Sigmoid colon (tissue), 7 donors: ENCODE measurements around the gene ABCC4. TPM values are rescaled to one million over a fixed set of nuclear protein-coding genes. Genes with fewer than 3 reads are reported as not detected.

Experiments
- DNase-seq: peaks from one replicate; pipeline ENCODE4 v3.0.0-alpha.2; 2019
- H3K27ac ChIP-seq, 4 donors: fragments of 200-600 bp; sonication (generic); one replicate each; pipeline ENCODE4 v1.5.1; 2016 to 2019; ENCODE audit warnings: mild to moderate bottlenecking in 1 of 4
- H3K27me3 ChIP-seq, 3 donors: fragments of 200-600 bp; sonication (generic); one replicate each; pipeline ENCODE4 v1.5.1; 2019; ENCODE audit warnings: mild to moderate bottlenecking in 1 of 3
- H3K36me3 ChIP-seq, 4 donors: fragments of 200-600 bp; sonication (generic); one replicate each; pipeline ENCODE4 v1.5.1; 2016 to 2019
- H3K4me1 ChIP-seq, 4 donors: fragments of 200-600 bp; sonication (generic); one replicate each; pipeline ENCODE4 v1.5.1; 2017 to 2019
- H3K4me3 ChIP-seq, 4 donors: fragments of 200-600 bp; sonication (generic); one replicate each; pipeline ENCODE4 v1.5.1; 2017 to 2019; ENCODE audit warnings: mild to moderate bottlenecking in 2 of 4, moderate library complexity in 1 of 4
- H3K9me3 ChIP-seq, 4 donors: fragments of 200-600 bp in 3 of 4; sonication (generic) in 3 of 4; one replicate each; pipeline versions ENCODE4 v1.5.1 to v1.6.1; 2013 to 2019
- CTCF ChIP-seq, 4 experiments: fragments of 450-650 bp in 3 of 4; fragments of 200-600 bp in 1 of 4; IDR thresholded peaks; one replicate each; pipeline ENCODE4 v1.5.1; 2016 to 2019; ENCODE audit warnings: antibody characterized with exemption in 4 of 4, mild to moderate bottlenecking in 3 of 4, moderate library complexity in 2 of 4
- EP300 ChIP-seq, 4 donors: sonication (generic); formaldehyde crosslinking; IDR thresholded peaks; one replicate each; pipeline ENCODE4 v1.6.1; 2017; ENCODE audit warnings: antibody characterized with exemption in 4 of 4
- POLR2A ChIP-seq, 2 donors: fragments of 450-650 bp; IDR thresholded peaks; one replicate each; pipeline ENCODE4 v1.6.1; 2016; ENCODE audit warnings: antibody characterized with exemption in 2 of 2, mild to moderate bottlenecking in 2 of 2, moderate library complexity in 2 of 2
- POLR2AphosphoS5 ChIP-seq, 4 donors: sonication (generic); formaldehyde crosslinking; IDR thresholded peaks; one replicate each; pipeline ENCODE4 v1.6.1; 2017; ENCODE audit warnings: antibody characterized with exemption in 4 of 4
- WGBS, 2 donors: extraction: QIAGEN DNeasy Blood & Tissue Kit; methylation state at CpG; one replicate each; pipeline ENCODE4 v1.1.7; 2013; 5-methylcytosine and 5-hydroxymethylcytosine counted together
- intact Hi-C: fragments of 100-400 bp; cut with DNase I; formaldehyde crosslinking; loops from one replicate; pipeline ENCODE4 v1.15.1; 2023
- polyA plus RNA-seq, 3 donors: library from polyadenylated mRNA; stranded (reverse); fragments of 200-250 nt; gene quantifications; one replicate each; pipeline ENCODE4 v1.2.3, GENCODE V29; 2013
- total RNA-seq, 4 donors: library from RNA; depleted of rRNA; stranded (reverse); fragments of >200 nt; gene quantifications; one replicate each; pipeline ENCODE4 v1.1.0, GENCODE V29; 2016
- donor health status: healthy with polysubstance abuse.
- donor health status: Bipolar disorder and iron deficiency.
- donor health status: healthy.

The ABCC4 gene
- total and polyA plus RNA-seq, 7 donors = 1.2 to 56.3 (median 24.3) TPM

GRCh38 chr13:95155504-95155903 is 145.7 kb downstream of the ABCC4 start:
- Histone ChIP-seq H3K27me3 (no peaks in the 10 kb centered on the region), H3K36me3 (peaks cover 0 to 23% (median 3%) of the 10 kb centered on the region in 4 donors), H3K4me1 (no peaks in the 10 kb centered on the region), H3K4me3 (no peak overlapping the region), H3K9me3 (no peaks in the 10 kb centered on the region), H3K27ac (no peak overlapping the region)
- 34 to 78% methylated on average over 3 of the region's 3 CpGs for WGBS, 2 donors
- intact Hi-C loops = no loop called here
- TF ChIP-seq POLR2A (IDR thresholded peaks at IDR 0.05) = no peak
- TF ChIP-seq CTCF (IDR thresholded peaks at IDR 0.05) = no peak
- TF ChIP-seq POLR2AphosphoS5 (IDR thresholded peaks at IDR 0.05) = no peak
- TF ChIP-seq EP300 (IDR thresholded peaks at IDR 0.05) = no peak
- DNase-seq = no peak

- intact Hi-C loops = no loop called here
- no peaks in the 10 kb centered on the region for H3K9me3 ChIP-seq
- H3K27ac ChIP-seq = no peak overlapping the region
- no peak overlapping the region for H3K4me3 ChIP-seq
- 81 to 92% methylated on average over 4 of the region's 4 CpGs for WGBS, 2 donors
- H3K36me3 ChIP-seq = peaks cover 0 to 19% (median 3%) of the 10 kb centered on the region in 4 donors
- TF ChIP-seq POLR2A (IDR thresholded peaks at IDR 0.05) = no peak
- no peak for TF ChIP-seq POLR2AphosphoS5 (IDR thresholded peaks at IDR 0.05)
- TF ChIP-seq CTCF (IDR thresholded peaks at IDR 0.05) = no peak
- TF ChIP-seq EP300 (IDR thresholded peaks at IDR 0.05) = no peak
- H3K27me3 ChIP-seq = no peaks in the 10 kb centered on the region
- no peak for DNase-seq
- H3K4me1 ChIP-seq = no peaks in the 10 kb centered on the region
Measured at GRCh38 chr13:95155093-95155492, 146.2 kb downstream of the ABCC4 start.

DNA sequence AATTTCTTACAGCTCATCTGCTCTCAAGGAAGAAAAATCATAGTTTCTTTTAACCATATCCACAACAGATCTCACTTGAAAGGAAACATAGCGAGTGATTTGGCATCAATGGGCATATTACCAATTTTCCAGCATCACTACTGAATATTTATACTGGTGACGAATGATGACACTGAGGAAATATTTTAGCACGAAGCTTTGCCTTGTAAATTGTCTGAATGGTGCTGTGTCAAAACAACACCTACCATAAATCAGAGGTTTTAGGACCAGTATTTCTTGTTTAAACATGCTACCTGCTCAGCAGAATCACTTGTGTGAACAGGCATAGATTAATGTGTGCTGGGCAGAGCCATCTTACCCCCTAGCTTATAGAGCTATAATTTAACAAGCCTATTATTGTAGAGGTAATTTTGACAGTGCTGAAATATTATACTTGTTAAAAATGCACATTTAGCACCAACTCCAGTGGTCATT is 146.8 kb downstream of the ABCC4 start:
- Histone ChIP-seq H3K9me3 (no peaks in the 10 kb centered on the region), H3K36me3 (peaks cover 0 to 14% (median 0%) of the 10 kb centered on the region in 4 donors), H3K4me3 (no peak overlapping the region), H3K4me1 (no peaks in the 10 kb centered on the region), H3K27me3 (no peaks in the 10 kb centered on the region), H3K27ac (no peak overlapping the region)
- no peak for TF ChIP-seq POLR2A (IDR thresholded peaks at IDR 0.05)
- TF ChIP-seq EP300 (IDR thresholded peaks at IDR 0.05) = no peak
- no peak for TF ChIP-seq POLR2AphosphoS5 (IDR thresholded peaks at IDR 0.05)
- TF ChIP-seq CTCF (IDR thresholded peaks at IDR 0.05) = no peak
- intact Hi-C loops = no loop called here
- WGBS, 2 donors = 53 to 69% methylated on average over 3 of the region's 3 CpGs
- no peak for DNase-seq

DNA sequence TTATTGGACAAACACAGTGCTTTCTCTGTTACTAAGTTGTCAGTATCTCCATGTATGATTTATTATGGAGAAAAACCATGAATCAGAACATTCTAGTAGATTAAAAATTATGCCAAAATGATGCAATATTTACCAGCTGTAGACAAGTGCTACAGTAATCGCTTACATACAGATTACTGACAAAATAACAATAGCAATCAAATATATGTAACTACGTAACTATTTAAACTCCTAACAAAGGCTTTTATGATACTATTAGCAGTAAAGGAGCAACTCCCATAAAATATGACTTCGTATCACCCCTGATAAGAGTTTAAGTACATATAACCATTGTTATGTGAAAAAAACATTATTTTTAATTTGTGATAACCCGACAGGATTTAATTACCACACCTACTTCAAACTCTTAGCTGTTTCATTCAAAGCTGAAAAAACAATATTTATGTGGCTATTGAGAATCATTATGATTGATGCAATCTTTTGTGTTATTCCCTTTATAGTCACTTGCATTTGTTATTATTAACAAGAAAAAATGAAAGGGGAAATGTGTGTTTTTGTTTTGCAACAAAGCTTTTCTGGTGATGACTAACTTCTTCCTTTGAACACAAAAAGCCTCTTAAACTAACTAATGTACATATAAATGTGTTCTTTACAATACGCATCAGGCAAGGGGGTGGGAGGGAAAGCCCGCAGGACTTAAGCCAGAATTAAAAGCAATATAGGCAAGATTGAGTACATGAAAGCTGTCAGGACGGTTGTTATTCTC is 147.4 kb downstream of the ABCC4 start:
- intact Hi-C loops = no loop called here
- H3K4me1 ChIP-seq = no peaks in the 10 kb centered on the region

DNA sequence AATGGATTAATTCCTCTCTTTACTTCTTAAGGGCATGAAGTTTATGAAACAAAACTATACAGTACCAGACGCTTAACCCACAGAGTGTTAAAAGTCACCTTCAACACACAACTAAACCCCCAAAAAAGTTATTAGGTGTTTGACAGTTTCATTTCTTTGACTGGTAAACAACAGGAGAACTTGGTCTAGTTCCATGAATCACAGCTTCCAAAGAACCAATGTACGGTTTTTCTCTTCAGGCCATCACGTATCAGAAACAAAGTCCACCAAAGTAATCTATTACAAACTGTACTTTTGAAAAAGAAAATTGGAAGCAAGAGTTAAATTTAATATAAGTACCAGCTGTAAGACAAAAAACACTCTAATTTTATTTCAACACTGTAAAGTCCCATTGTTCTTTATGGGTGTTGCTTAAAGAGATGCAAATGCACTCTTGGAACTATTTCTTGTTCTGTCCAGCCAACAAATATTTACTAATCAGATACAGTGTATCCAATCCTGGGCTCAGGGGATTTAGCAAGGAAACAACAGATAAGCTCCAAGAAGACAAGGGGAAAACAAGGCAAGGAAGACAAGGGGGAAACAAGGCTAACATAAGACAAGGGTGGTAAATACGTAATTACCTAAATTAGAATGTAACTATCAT is 149.2 kb downstream of the ABCC4 start:
- Histone ChIP-seq H3K27me3 (no peaks in the 10 kb centered on the region), H3K9me3 (no peaks in the 10 kb centered on the region), H3K36me3 (peaks cover 0 to 9% (median 0%) of the 10 kb centered on the region in 4 donors), H3K27ac (no peak overlapping the region), H3K4me3 (no peak overlapping the region), H3K4me1 (peaks cover 0 to 2% (median 0%) of the 10 kb centered on the region in 4 donors)
- DNase-seq = no peak
- 96% methylated on average over 4 of the region's 4 CpGs for WGBS, 2 donors
- TF ChIP-seq CTCF (IDR thresholded peaks at IDR 0.05) (no peak), POLR2AphosphoS5 (IDR thresholded peaks at IDR 0.05) (no peak), EP300 (IDR thresholded peaks at IDR 0.05) (no peak), POLR2A (IDR thresholded peaks at IDR 0.05) (no peak)
- intact Hi-C loops = no loop called here

More for the DNA sequence above, 147.4 kb downstream of the ABCC4 start:
- Histone ChIP-seq H3K4me3 (no peak overlapping the region), H3K9me3 (no peaks in the 10 kb centered on the region), H3K27ac (no peak overlapping the region), H3K27me3 (no peaks in the 10 kb centered on the region), H3K36me3 (peaks cover 0 to 14% (median 0%) of the 10 kb centered on the region in 4 donors)
- no peak for DNase-seq
- WGBS, 2 donors = 30 to 59% methylated on average over 7 of the region's 7 CpGs
- TF ChIP-seq POLR2A (IDR thresholded peaks at IDR 0.05) (no peak), EP300 (IDR thresholded peaks at IDR 0.05) (no peak)
